Measurements from ENCODE around the gene ARHGEF6. TPM values are rescaled to one million over a fixed set of nuclear protein-coding genes. Genes with fewer than 3 reads are reported as not detected.

ARHGEF6 gene
- polyA plus RNA-seq, 1 donor from 2014 or later = 1.8 TPM

- Histone ChIP-seq H3F3A (ENCODE audit: insufficient read depth, low read length, poor library complexity, severe bottlenecking) (no peaks in the 10 kb centered on the region), H2AFZ (ENCODE audit: low read depth, low read length) (no peak within 1 kb of the TSS), H3K27me3 (ENCODE audit: insufficient read depth, low read depth, low read length) (no peaks in the 10 kb centered on the region), H3K27ac (ENCODE audit: low read length) (no peak within 1 kb of the TSS), H3K9ac (ENCODE audit: low read length) (no peak within 1 kb of the TSS), H3K36me3 (ENCODE audit: insufficient read depth, low read length) (no peaks in the 10 kb centered on the region), H4K20me1 (ENCODE audit: insufficient read depth) (no peaks in the 10 kb centered on the region), H3K4me3 (ENCODE audit: low read length) (no peak within 1 kb of the TSS), H3K9me2 (ENCODE audit: insufficient read depth, low read length) (no peaks in the 10 kb centered on the region), H3K9me3 (ENCODE audit: low read length) (no peaks in the 10 kb centered on the region), H3K4me2 (ENCODE audit: low read length) (no peak within 1 kb of the TSS), H3K79me2 (replicated peaks; ENCODE audit: insufficient read depth, low read length) (no peaks in the 10 kb centered on the region)
- TF ChIP-seq RAD21 (conservative IDR thresholded peaks at IDR 0.05) (no peak), MXI1 (conservative IDR thresholded peaks at IDR 0.05; ENCODE audit: poor library complexity, severe bottlenecking) (no peak), CTCF (IDR thresholded peaks at IDR 0.05; ENCODE audit: poor library complexity, severe bottlenecking) (no peak)
Observed at GRCh38 chrX:136647677-136648360, 132.9 kb downstream of the ARHGEF6 start, which contains the start of gene CD40LG. CD40LG (plus strand) TSS chrX:136648158; CDS start chrX:136648249, 91 bp downstream.

- H3K4me3 ChIP-seq (ENCODE audit: low read length) = no peak overlapping the region
- H3K9me2 ChIP-seq (ENCODE audit: insufficient read depth, low read length) = no peaks in the 10 kb centered on the region
- H3K9ac ChIP-seq (ENCODE audit: low read length) = no peak overlapping the region
- no peak overlapping the region for H2AFZ ChIP-seq (ENCODE audit: low read depth, low read length)
- H4K20me1 ChIP-seq (ENCODE audit: insufficient read depth) = no peaks in the 10 kb centered on the region
- H3F3A ChIP-seq (ENCODE audit: insufficient read depth, low read length, poor library complexity, severe bottlenecking) = no peaks in the 10 kb centered on the region
- H3K36me3 ChIP-seq (ENCODE audit: insufficient read depth, low read length) = no peaks in the 10 kb centered on the region
- no peak for TF ChIP-seq CTCF (IDR thresholded peaks at IDR 0.05; ENCODE audit: poor library complexity, severe bottlenecking)
- no peak for TF ChIP-seq POLR2AphosphoS5 (IDR thresholded peaks at IDR 0.05)
- TF ChIP-seq MXI1 (conservative IDR thresholded peaks at IDR 0.05; ENCODE audit: poor library complexity, severe bottlenecking) = no peak
- no peak for TF ChIP-seq RAD21 (conservative IDR thresholded peaks at IDR 0.05)
- no peak for TF ChIP-seq SMC3 (conservative IDR thresholded peaks at IDR 0.05; ENCODE audit: poor library complexity)
- no peak for TF ChIP-seq TAF1 (IDR thresholded peaks at IDR 0.05; ENCODE audit: low read depth)
- no peak for TF ChIP-seq EZH2 (IDR thresholded peaks at IDR 0.05; ENCODE audit: borderline replicate concordance, insufficient read depth, low read length, poor library complexity, severe bottlenecking)
- TF ChIP-seq REST (IDR thresholded peaks at IDR 0.05; ENCODE audit: borderline replicate concordance) = no peak
- no peak for TF ChIP-seq EP300 (conservative IDR thresholded peaks at IDR 0.05; ENCODE audit: poor library complexity, severe bottlenecking)
- no peaks in the 10 kb centered on the region for H3K79me2 ChIP-seq (replicated peaks; ENCODE audit: insufficient read depth, low read length)
- H3K27me3 ChIP-seq (ENCODE audit: insufficient read depth, low read depth, low read length) = no peaks in the 10 kb centered on the region
- no peaks in the 10 kb centered on the region for H3K9me3 ChIP-seq (ENCODE audit: low read length)
- no peak overlapping the region for H3K4me2 ChIP-seq (ENCODE audit: low read length)
- no peak overlapping the region for H3K27ac ChIP-seq (ENCODE audit: low read length)
Observed at GRCh38 chrX:136646602-136647239, 134.0 kb downstream of the ARHGEF6 start.
